Activated CD8-positive, alpha-beta T cell treated with anti-CD3 and anti-CD28 coated beads for 36 hours (primary cell): ENCODE measurements around the gene GALNT9. TPM values are rescaled to one million over a fixed set of nuclear protein-coding genes. Genes with fewer than 3 reads are reported as not detected.

Source experiments
- ATAC-seq: fragments of 200-7000 bp; cut with Tn5 transposase; one replicate; pipeline ENCODE4 v1.10.0; 2021; ENCODE audit warnings: mild to moderate bottlenecking, moderate library complexity
- CTCF ChIA-PET: fragments of 350-600 bp; sonication (Branson Sonifier 250); formaldehyde crosslinking; loops from one replicate; lab custom pipeline; 2021; ENCODE audit warnings: antibody characterized with exemption; lab: Charles Lee
- POLR2A ChIA-PET: fragments of 350-600 bp; sonication (Branson Sonifier 250); formaldehyde crosslinking; loops from one replicate; lab custom pipeline; 2021; ENCODE audit warnings: antibody characterized with exemption; lab: Charles Lee
- DNase-seq: peaks from one replicate; pipeline ENCODE4 v3.0.0-alpha.2; 2020
- H3K27ac Mint-ChIP-seq: one replicate; pipeline ENCODE4 v1.8.0; 2021; ENCODE audit warnings: mild to moderate bottlenecking, mixed read lengths
- H3K27me3 Mint-ChIP-seq: one replicate; pipeline ENCODE4 v1.8.0; 2021; ENCODE audit warnings: mixed read lengths
- H3K36me3 Mint-ChIP-seq: one replicate; pipeline ENCODE4 v1.8.0; 2021; ENCODE audit warnings: low read depth, mixed read lengths
- H3K4me1 Mint-ChIP-seq: one replicate; pipeline ENCODE4 v1.8.0; 2021; ENCODE audit warnings: low read depth, mixed read lengths
- H3K4me3 Mint-ChIP-seq: one replicate; pipeline ENCODE4 v1.8.0; 2021; ENCODE audit warnings: mild to moderate bottlenecking, moderate library complexity, mixed read lengths
- H3K9me3 Mint-ChIP-seq: one replicate; pipeline ENCODE4 v1.8.0; 2021; ENCODE audit warnings: mixed read lengths
- CTCF ChIP-seq: fragments of 200-600 bp; IDR thresholded peaks from one replicate; pipeline ENCODE4 v1.8.0; 2022; ENCODE audit warnings: antibody characterized with exemption, mild to moderate bottlenecking
- intact Hi-C: fragments of 100-400 bp; cut with micrococcal nuclease; formaldehyde crosslinking; loops from one replicate; pipeline ENCODE4 v1.10.0; 2022
- total RNA-seq, 2 experiments: library from RNA; stranded (reverse); gene quantifications; one replicate each; pipeline ENCODE4 v1.2.3, GENCODE V29; 2021

Gene GALNT9
- total RNA-seq, 2 experiments from 2014 or later: not detected

GRCh38 chr12:132154341-132154761 is 175.0 kb downstream of the GALNT9 start:
- H3K4me3 Mint-ChIP-seq: no peak overlapping the region
- H3K4me1 Mint-ChIP-seq: no peaks in the 10 kb centered on the region
- no peaks in the 10 kb centered on the region for H3K9me3 Mint-ChIP-seq
- DNase-seq: no peak
- peak; percentile 6 for ATAC-seq
- TF ChIP-seq CTCF: no peak
- H3K27ac Mint-ChIP-seq: no peak overlapping the region
- H3K27me3 Mint-ChIP-seq: no peaks in the 10 kb centered on the region
- ChIA-PET CTCF (interaction anchor here (0.9 to 1.5 kb wide), 24 partner anchors 8 to 463 kb away, joined by 3 to 23 read pairs (median 3); partner anchors contain the start of gene NOC4L), POLR2A (no interaction called here)
- intact Hi-C loops: loop anchor here (5.0 kb wide), 1 partner anchor 68 kb away; no protein-coding TSS in a partner anchor
- peaks cover 1% of the 10 kb centered on the region for H3K36me3 Mint-ChIP-seq

- Mint-ChIP-seq H3K4me1 (no peaks in the 10 kb centered on the region), H3K9me3 (no peaks in the 10 kb centered on the region), H3K27me3 (no peaks in the 10 kb centered on the region), H3K4me3 (no peak overlapping the region), H3K36me3 (peaks cover 1% of the 10 kb centered on the region), H3K27ac (no peak overlapping the region)
- TF ChIP-seq CTCF: peak; percentile 84
- POLR2A ChIA-PET: interaction anchor here (0.8 kb wide), 1 partner anchor 11 kb away, joined by 3 read pairs; no protein-coding TSS in a partner anchor
- CTCF ChIA-PET: interaction anchor here (0.7 to 1.1 kb wide), 26 partner anchors 9 to 464 kb away, joined by 3 to 23 read pairs (median 3); partner anchors contain the start of gene NOC4L
- ATAC-seq (peak; percentile 89), DNase-seq (peak; percentile 79)
- intact Hi-C loops: loop anchor here (5.0 kb wide), 1 partner anchor 69 kb away; no protein-coding TSS in a partner anchor
These were observed 175.7 kb downstream of the GALNT9 start for GRCh38 chr12:132153501-132154340.

- CTCF ChIA-PET: interaction anchor here (0.9 to 1.1 kb wide), 2 partner anchors 291 to 294 kb away, joined by 3 read pairs; no protein-coding TSS in a partner anchor
- no peak for ATAC-seq
These were observed 176.4 kb downstream of the GALNT9 start for GRCh38 chr12:132152953-132153352.

GRCh38 chr12:132152411-132152821 is 177.0 kb downstream of the GALNT9 start:
- no peak for TF ChIP-seq CTCF
- ChIA-PET CTCF (interaction anchor here (1.1 kb wide), 1 partner anchor 67 kb away, joined by 3 read pairs; no protein-coding TSS in a partner anchor), POLR2A (no interaction called here)
- Mint-ChIP-seq H3K36me3 (peaks cover 1% of the 10 kb centered on the region), H3K4me1 (no peaks in the 10 kb centered on the region), H3K27ac (no peak overlapping the region), H3K27me3 (no peaks in the 10 kb centered on the region), H3K4me3 (no peak overlapping the region), H3K9me3 (no peaks in the 10 kb centered on the region)
- intact Hi-C loops: loop anchor here (5.0 kb wide), 1 partner anchor 70 kb away; no protein-coding TSS in a partner anchor
- DNase-seq: no peak
- no peak for ATAC-seq

More at GRCh38 chr12:132152953-132153352, 176.4 kb downstream of the GALNT9 start:
- H3K9me3 Mint-ChIP-seq: no peaks in the 10 kb centered on the region
- H3K27me3 Mint-ChIP-seq: no peaks in the 10 kb centered on the region
- no peak overlapping the region for H3K27ac Mint-ChIP-seq
- H3K4me3 Mint-ChIP-seq: no peak overlapping the region
- DNase-seq: no peak
- TF ChIP-seq CTCF: no peak
- intact Hi-C loops: loop anchor here (5.0 kb wide), 1 partner anchor 69 kb away; no protein-coding TSS in a partner anchor
- H3K4me1 Mint-ChIP-seq: no peaks in the 10 kb centered on the region
- POLR2A ChIA-PET: no interaction called here
- peaks cover 1% of the 10 kb centered on the region for H3K36me3 Mint-ChIP-seq
